GM18861 (cell line): ENCODE data around the gene TACC3.
"Not testable (repeated sequence)": the region's sequence is repeated elsewhere in the genome, so short reads cannot be mapped to it uniquely, and the experiment has no call there.

ENCODE experiments used
- ATAC-seq: cut with Tn5 transposase; IDR thresholded peaks from one replicate; pipeline ENCODE4 v1.9.1; 2021; ENCODE audit not compliant: unreplicated experiment

TACC3 gene

GRCh38 chr4:1701671-1702070 is 19.6 kb upstream of the TACC3 start:
- not testable (repeated sequence) for ATAC-seq

GRCh38 chr4:1703867-1704266 is 17.5 kb upstream of the TACC3 start:
- ATAC-seq = no peak

- ATAC-seq = no peak
These were observed 15.6 kb upstream of the TACC3 start for GRCh38 chr4:1705732-1706131.

GRCh38 chr4:1706358-1706757 is 15.0 kb upstream of the TACC3 start:
- no peak for ATAC-seq

GRCh38 chr4:1708581-1708980 is 12.7 kb upstream of the TACC3 start:
- no peak for ATAC-seq

- no peak for ATAC-seq
These were observed 10.2 kb upstream of the TACC3 start for GRCh38 chr4:1711055-1711570.

- ATAC-seq = peak; percentile 1
These were observed 9.6 kb upstream of the TACC3 start for GRCh38 chr4:1711571-1712215.

GRCh38 chr4:1712216-1713002 is 8.9 kb upstream of the TACC3 start, which contains the start of gene SLBP:
SLBP (minus strand) TSS chr4:1712319; CDS start chr4:1712188, 131 bp downstream.
- peak; percentile 54 for ATAC-seq

- no peak for ATAC-seq
These were observed 8.1 kb upstream of the TACC3 start for GRCh38 chr4:1713003-1713851.

GRCh38 chr4:1714303-1715001 is 6.9 kb upstream of the TACC3 start:
- no peak for ATAC-seq

- ATAC-seq = no peak
These were observed 6.1 kb upstream of the TACC3 start for GRCh38 chr4:1715002-1715758.

GRCh38 chr4:1716065-1716945 is 5.0 kb upstream of the TACC3 start:
- no peak for ATAC-seq

GRCh38 chr4:1717129-1718094 is 3.9 kb upstream of the TACC3 start:
- ATAC-seq = no peak

- no peak for ATAC-seq
These were observed 3.0 kb upstream of the TACC3 start for GRCh38 chr4:1718095-1718850.

- ATAC-seq = peak; percentile 14
These were observed 948 bp upstream of the TACC3 start for GRCh38 chr4:1720163-1720983.
